A549 (cell line): ENCODE measurements around the gene DDO.
"Not testable (repeated sequence)": the region's sequence is repeated elsewhere in the genome, so short reads cannot be mapped to it uniquely, and the experiment has no call there.

Experiments
- CTCF ChIP-seq: fragments of >200 bp; sonication (Bioruptor Twin); formaldehyde crosslinking; IDR thresholded peaks from 3 replicates; pipeline ENCODE4 v1.5.1; 2016
- FOSL2 ChIP-seq, 2 experiments: fragments of 450-650 bp in 1 of 2; fragments of >200 bp in 1 of 2; sonication (Bioruptor Twin) in 1 of 2; formaldehyde crosslinking; IDR thresholded peaks; 2 replicates each; pipeline versions ENCODE4 v1.5.0 to v1.6.1; 2016 to 2020; ENCODE audit warnings: mild to moderate bottlenecking in 1 of 2, moderate library complexity in 1 of 2
- GATA3 ChIP-seq: IDR thresholded peaks from 2 replicates; pipeline ENCODE4 v1.6.1; 2012; ENCODE audit warnings: borderline replicate concordance
- KDM5A ChIP-seq: fragments of 200-600 bp; sonication (generic); IDR thresholded peaks from 2 replicates; pipeline ENCODE4 v1.6.1; 2016; ENCODE audit warnings: antibody characterized with exemption, mild to moderate bottlenecking
- MAX ChIP-seq: IDR thresholded peaks from 2 replicates; pipeline ENCODE4 v1.6.1; 2012
- RAD21 ChIP-seq, 2 experiments: fragments of >200 bp in 1 of 2; sonication (Bioruptor Twin) in 1 of 2; formaldehyde crosslinking in 1 of 2; IDR thresholded peaks in 1 of 2; conservative IDR thresholded peaks in 1 of 2; 2 replicates in 1 of 2; 3 replicates in 1 of 2; pipeline ENCODE4 v1.6.1; 2012 to 2018; ENCODE audit warnings: inconsistent platforms in 1 of 2
- ZSCAN20 ChIP-seq: fragments of 250-450 bp; sonication (Bioruptor Pico); IDR thresholded peaks from 2 replicates; pipeline ENCODE4 v1.8.0; 2022; ENCODE audit warnings: mild to moderate bottlenecking, moderate library complexity

GRCh38 chr6:110350593-110350992 lies 64.8 kb downstream of the DDO start:
- TF ChIP-seq CTCF; ZSCAN20 (CRISPR knock-in tag); FOSL2 (IDR thresholded peaks at IDR 0.05); FOSL2 (CRISPR knock-in tag; IDR thresholded peaks at IDR 0.05); KDM5A; MAX; GATA3; RAD21 (conservative IDR thresholded peaks at IDR 0.05 in 1 of 2, IDR thresholded peaks at IDR 0.05 in 1 of 2): not testable (repeated sequence)
